ENCODE data around the gene BCAS3.
"Not testable (repeated sequence)": the region's sequence is repeated elsewhere in the genome, so short reads cannot be mapped to it uniquely, and the experiment has no call there.

Gene BCAS3

GRCh38 chr17:61357061-61357460 lies 679.4 kb downstream of the BCAS3 start:
- not testable (repeated sequence) for H3K4me3 Mint-ChIP-seq; H3K27ac Mint-ChIP-seq; DNase-seq; H3K9me3 Mint-ChIP-seq; H3K4me1 Mint-ChIP-seq (ENCODE audit: low read depth); H3K27me3 Mint-ChIP-seq; H3K36me3 Mint-ChIP-seq (ENCODE audit: low read depth)

GRCh38 chr17:61359513-61359912 lies 681.9 kb downstream of the BCAS3 start:
- H3K36me3 Mint-ChIP-seq (ENCODE audit: low read depth); H3K9me3 Mint-ChIP-seq; H3K27me3 Mint-ChIP-seq; H3K4me3 Mint-ChIP-seq; H3K27ac Mint-ChIP-seq; H3K4me1 Mint-ChIP-seq (ENCODE audit: low read depth); DNase-seq: not testable (repeated sequence)

GRCh38 chr17:61360318-61360943 lies 682.8 kb downstream of the BCAS3 start:
- Mint-ChIP-seq H3K36me3 (ENCODE audit: low read depth) (no peaks in the 10 kb centered on the region), H3K27ac (no peak overlapping the region), H3K9me3 (no peaks in the 10 kb centered on the region), H3K27me3 (no peaks in the 10 kb centered on the region), H3K4me3 (no peak overlapping the region), H3K4me1 (ENCODE audit: low read depth) (no peaks in the 10 kb centered on the region)
- no peak for DNase-seq

- no peak overlapping the region for H3K4me3 Mint-ChIP-seq
- DNase-seq = no peak
Measured at GRCh38 chr17:61361084-61361483, 683.4 kb downstream of the BCAS3 start.

GRCh38 chr17:61362396-61362795 lies 684.7 kb downstream of the BCAS3 start:
- no peaks in the 10 kb centered on the region for H3K9me3 Mint-ChIP-seq
- H3K4me1 Mint-ChIP-seq (ENCODE audit: low read depth) = no peaks in the 10 kb centered on the region
- H3K27ac Mint-ChIP-seq = no peak overlapping the region
- H3K36me3 Mint-ChIP-seq (ENCODE audit: low read depth) = no peaks in the 10 kb centered on the region
- no peak overlapping the region for H3K4me3 Mint-ChIP-seq
- DNase-seq = no peak
- H3K27me3 Mint-ChIP-seq = no peaks in the 10 kb centered on the region

More at GRCh38 chr17:61361084-61361483, 683.4 kb downstream of the BCAS3 start:
- Mint-ChIP-seq H3K9me3 (no peaks in the 10 kb centered on the region), H3K27me3 (no peaks in the 10 kb centered on the region), H3K4me1 (ENCODE audit: low read depth) (no peaks in the 10 kb centered on the region), H3K27ac (no peak overlapping the region), H3K36me3 (ENCODE audit: low read depth) (no peaks in the 10 kb centered on the region)

- no peaks in the 10 kb centered on the region for H3K9me3 Mint-ChIP-seq
- H3K4me3 Mint-ChIP-seq = no peak overlapping the region
- H3K27ac Mint-ChIP-seq = no peak overlapping the region
- DNase-seq = no peak
- H3K36me3 Mint-ChIP-seq (ENCODE audit: low read depth) = no peaks in the 10 kb centered on the region
- H3K4me1 Mint-ChIP-seq (ENCODE audit: low read depth) = no peaks in the 10 kb centered on the region
- H3K27me3 Mint-ChIP-seq = no peaks in the 10 kb centered on the region
Measured at GRCh38 chr17:61362852-61363600, 685.4 kb downstream of the BCAS3 start.

- no peaks in the 10 kb centered on the region for H3K36me3 Mint-ChIP-seq (ENCODE audit: low read depth)
- no peaks in the 10 kb centered on the region for H3K4me1 Mint-ChIP-seq (ENCODE audit: low read depth)
- no peaks in the 10 kb centered on the region for H3K9me3 Mint-ChIP-seq
- H3K27ac Mint-ChIP-seq = no peak overlapping the region
- H3K4me3 Mint-ChIP-seq = no peak overlapping the region
- H3K27me3 Mint-ChIP-seq = no peaks in the 10 kb centered on the region
- no peak for DNase-seq
Measured at GRCh38 chr17:61363601-61364462, 686.2 kb downstream of the BCAS3 start.

GRCh38 chr17:61364463-61364846 lies 686.8 kb downstream of the BCAS3 start:
- Mint-ChIP-seq H3K9me3 (no peaks in the 10 kb centered on the region), H3K27ac (no peak overlapping the region), H3K27me3 (no peaks in the 10 kb centered on the region), H3K4me1 (ENCODE audit: low read depth) (no peaks in the 10 kb centered on the region), H3K4me3 (no peak overlapping the region), H3K36me3 (ENCODE audit: low read depth) (no peaks in the 10 kb centered on the region)
- DNase-seq = no peak

GRCh38 chr17:61366076-61366714 lies 688.5 kb downstream of the BCAS3 start:
- no peak overlapping the region for H3K4me3 Mint-ChIP-seq
- no peak overlapping the region for H3K27ac Mint-ChIP-seq
- H3K4me1 Mint-ChIP-seq (ENCODE audit: low read depth) = no peaks in the 10 kb centered on the region
- DNase-seq = no peak
- H3K9me3 Mint-ChIP-seq = no peaks in the 10 kb centered on the region
- no peaks in the 10 kb centered on the region for H3K27me3 Mint-ChIP-seq
- H3K36me3 Mint-ChIP-seq (ENCODE audit: low read depth) = no peaks in the 10 kb centered on the region

GRCh38 chr17:61366715-61367413 lies 689.2 kb downstream of the BCAS3 start:
- H3K27me3 Mint-ChIP-seq = no peaks in the 10 kb centered on the region
- no peaks in the 10 kb centered on the region for H3K36me3 Mint-ChIP-seq (ENCODE audit: low read depth)
- DNase-seq = no peak
- no peak overlapping the region for H3K4me3 Mint-ChIP-seq
- H3K4me1 Mint-ChIP-seq (ENCODE audit: low read depth) = no peaks in the 10 kb centered on the region
- H3K9me3 Mint-ChIP-seq = no peaks in the 10 kb centered on the region
- H3K27ac Mint-ChIP-seq = no peak overlapping the region

GRCh38 chr17:61368049-61368831 lies 690.6 kb downstream of the BCAS3 start:
- H3K27me3 Mint-ChIP-seq = no peaks in the 10 kb centered on the region
- no peaks in the 10 kb centered on the region for H3K4me1 Mint-ChIP-seq (ENCODE audit: low read depth)
- no peaks in the 10 kb centered on the region for H3K36me3 Mint-ChIP-seq (ENCODE audit: low read depth)
- no peaks in the 10 kb centered on the region for H3K9me3 Mint-ChIP-seq
- no peak overlapping the region for H3K4me3 Mint-ChIP-seq
- no peak for DNase-seq
- H3K27ac Mint-ChIP-seq = no peak overlapping the region

GRCh38 chr17:61368832-61369450 lies 691.3 kb downstream of the BCAS3 start:
- H3K9me3 Mint-ChIP-seq = no peaks in the 10 kb centered on the region
- no peaks in the 10 kb centered on the region for H3K27me3 Mint-ChIP-seq

GRCh38 chr17:61369751-61370150 lies 692.1 kb downstream of the BCAS3 start:
- Mint-ChIP-seq H3K4me1 (ENCODE audit: low read depth) (no peaks in the 10 kb centered on the region), H3K27ac (no peak overlapping the region), H3K9me3 (no peaks in the 10 kb centered on the region), H3K27me3 (no peaks in the 10 kb centered on the region), H3K36me3 (ENCODE audit: low read depth) (no peaks in the 10 kb centered on the region), H3K4me3 (no peak overlapping the region)
- no peak for DNase-seq

More at GRCh38 chr17:61368832-61369450, 691.3 kb downstream of the BCAS3 start:
- DNase-seq = no peak
- no peaks in the 10 kb centered on the region for H3K36me3 Mint-ChIP-seq (ENCODE audit: low read depth)
- no peaks in the 10 kb centered on the region for H3K4me1 Mint-ChIP-seq (ENCODE audit: low read depth)
- H3K27ac Mint-ChIP-seq = no peak overlapping the region
- no peak overlapping the region for H3K4me3 Mint-ChIP-seq

Measured in activated T-cell treated with anti-CD3 and anti-CD28 coated beads, Interleukin-2, amount 50 U/mL, for 24 hours (primary cell).